Panc1 (cell line): ENCODE results near the gene SH3TC2.
"Not testable (repeated sequence)": the region's sequence is repeated elsewhere in the genome, so short reads cannot be mapped to it uniquely, and the experiment has no call there.

Experiments used
- POLR2AphosphoS5 ChIP-seq: IDR thresholded peaks from 2 replicates; pipeline ENCODE4 v1.6.1; 2012; ENCODE audit warnings: mild to moderate bottlenecking, low read depth, low read length, moderate library complexity
- TCF7L2 ChIP-seq: IDR thresholded peaks from 2 replicates; pipeline ENCODE4 v1.6.1; 2011; ENCODE audit warnings: mild to moderate bottlenecking, low read depth, low read length, inconsistent platforms
- TF ChIP-seq, protein P1 (sequence below): fragments of 450-650 bp; IDR thresholded peaks from 2 replicates; pipeline ENCODE4 v1.5.1; 2017; ENCODE audit warnings: mild to moderate bottlenecking
- TF ChIP-seq, protein P2 (sequence below), 2 experiments: IDR thresholded peaks; 2 replicates each; pipeline ENCODE4 v1.6.1; 2011 to 2012; ENCODE audit warnings: low read depth in 2 of 2, control low read depth in 1 of 2, low read length in 1 of 2, mild to moderate bottlenecking in 1 of 2, moderate library complexity in 1 of 2; ENCODE audit not compliant: insufficient read depth in 1 of 2

DNA sequence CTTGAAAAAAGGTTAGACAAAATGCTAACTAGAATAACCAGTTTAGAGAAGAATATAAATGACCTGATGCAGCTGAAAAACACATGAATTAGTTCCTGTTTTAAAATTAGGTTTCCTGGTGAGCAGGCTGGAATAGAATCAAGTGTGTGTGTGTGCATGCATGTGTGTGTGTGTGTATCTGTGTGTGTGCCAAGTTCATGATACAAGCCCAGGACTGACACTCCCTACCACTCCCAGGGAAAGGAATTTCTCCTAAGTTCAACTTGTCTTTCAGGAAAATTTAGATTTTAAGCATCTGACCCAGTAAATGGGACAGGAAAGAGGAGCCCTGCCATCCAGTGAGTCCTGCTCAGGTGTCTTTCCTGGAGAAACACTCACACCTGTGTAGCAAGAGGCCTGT is 11.2 kb upstream of the SH3TC2 start:
- TF ChIP-seq, protein P1, sequence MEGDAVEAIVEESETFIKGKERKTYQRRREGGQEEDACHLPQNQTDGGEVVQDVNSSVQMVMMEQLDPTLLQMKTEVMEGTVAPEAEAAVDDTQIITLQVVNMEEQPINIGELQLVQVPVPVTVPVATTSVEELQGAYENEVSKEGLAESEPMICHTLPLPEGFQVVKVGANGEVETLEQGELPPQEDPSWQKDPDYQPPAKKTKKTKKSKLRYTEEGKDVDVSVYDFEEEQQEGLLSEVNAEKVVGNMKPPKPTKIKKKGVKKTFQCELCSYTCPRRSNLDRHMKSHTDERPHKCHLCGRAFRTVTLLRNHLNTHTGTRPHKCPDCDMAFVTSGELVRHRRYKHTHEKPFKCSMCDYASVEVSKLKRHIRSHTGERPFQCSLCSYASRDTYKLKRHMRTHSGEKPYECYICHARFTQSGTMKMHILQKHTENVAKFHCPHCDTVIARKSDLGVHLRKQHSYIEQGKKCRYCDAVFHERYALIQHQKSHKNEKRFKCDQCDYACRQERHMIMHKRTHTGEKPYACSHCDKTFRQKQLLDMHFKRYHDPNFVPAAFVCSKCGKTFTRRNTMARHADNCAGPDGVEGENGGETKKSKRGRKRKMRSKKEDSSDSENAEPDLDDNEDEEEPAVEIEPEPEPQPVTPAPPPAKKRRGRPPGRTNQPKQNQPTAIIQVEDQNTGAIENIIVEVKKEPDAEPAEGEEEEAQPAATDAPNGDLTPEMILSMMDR = not testable (repeated sequence)
- not testable (repeated sequence) for TF ChIP-seq TCF7L2, POLR2AphosphoS5
- TF ChIP-seq, protein P2, sequence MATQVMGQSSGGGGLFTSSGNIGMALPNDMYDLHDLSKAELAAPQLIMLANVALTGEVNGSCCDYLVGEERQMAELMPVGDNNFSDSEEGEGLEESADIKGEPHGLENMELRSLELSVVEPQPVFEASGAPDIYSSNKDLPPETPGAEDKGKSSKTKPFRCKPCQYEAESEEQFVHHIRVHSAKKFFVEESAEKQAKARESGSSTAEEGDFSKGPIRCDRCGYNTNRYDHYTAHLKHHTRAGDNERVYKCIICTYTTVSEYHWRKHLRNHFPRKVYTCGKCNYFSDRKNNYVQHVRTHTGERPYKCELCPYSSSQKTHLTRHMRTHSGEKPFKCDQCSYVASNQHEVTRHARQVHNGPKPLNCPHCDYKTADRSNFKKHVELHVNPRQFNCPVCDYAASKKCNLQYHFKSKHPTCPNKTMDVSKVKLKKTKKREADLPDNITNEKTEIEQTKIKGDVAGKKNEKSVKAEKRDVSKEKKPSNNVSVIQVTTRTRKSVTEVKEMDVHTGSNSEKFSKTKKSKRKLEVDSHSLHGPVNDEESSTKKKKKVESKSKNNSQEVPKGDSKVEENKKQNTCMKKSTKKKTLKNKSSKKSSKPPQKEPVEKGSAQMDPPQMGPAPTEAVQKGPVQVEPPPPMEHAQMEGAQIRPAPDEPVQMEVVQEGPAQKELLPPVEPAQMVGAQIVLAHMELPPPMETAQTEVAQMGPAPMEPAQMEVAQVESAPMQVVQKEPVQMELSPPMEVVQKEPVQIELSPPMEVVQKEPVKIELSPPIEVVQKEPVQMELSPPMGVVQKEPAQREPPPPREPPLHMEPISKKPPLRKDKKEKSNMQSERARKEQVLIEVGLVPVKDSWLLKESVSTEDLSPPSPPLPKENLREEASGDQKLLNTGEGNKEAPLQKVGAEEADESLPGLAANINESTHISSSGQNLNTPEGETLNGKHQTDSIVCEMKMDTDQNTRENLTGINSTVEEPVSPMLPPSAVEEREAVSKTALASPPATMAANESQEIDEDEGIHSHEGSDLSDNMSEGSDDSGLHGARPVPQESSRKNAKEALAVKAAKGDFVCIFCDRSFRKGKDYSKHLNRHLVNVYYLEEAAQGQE (IDR thresholded peaks at IDR 0.05; ENCODE audit: insufficient read depth in 1 of 2, low read depth in 2 of 2, low read length in 1 of 2) = not testable (repeated sequence)
